DND-41 (cell line): ENCODE results near the gene SLC38A7.

ENCODE experiments used
- ATAC-seq: fragments of 200-7000 bp; cut with Tn5 transposase; 3 replicates; pipeline ENCODE4 v1.9.1; 2021; ENCODE audit warnings: low read depth; ENCODE audit not compliant: insufficient read depth
- DNase-seq: peaks from one replicate; pipeline ENCODE4 v3.0.0-alpha.2; 2020
- H2AFZ ChIP-seq: 2 replicates; pipeline ENCODE4 v1.6.0; 2012; ENCODE audit warnings: low read depth, low read length
- H3K27ac ChIP-seq: 2 replicates; pipeline ENCODE4 v1.5.1; 2012; ENCODE audit warnings: low read length, inconsistent platforms
- H3K27me3 ChIP-seq: fragments of 200-600 bp; sonication (generic); 2 replicates; pipeline ENCODE4 v1.6.0; 2012; ENCODE audit warnings: low read length, mild to moderate bottlenecking, inconsistent platforms; ENCODE audit not compliant: insufficient read depth, poor library complexity
- H3K36me3 ChIP-seq: 2 replicates; pipeline ENCODE4 v1.5.1; 2012; ENCODE audit warnings: low read length, inconsistent platforms; ENCODE audit not compliant: insufficient read depth
- H3K4me1 ChIP-seq: 2 replicates; pipeline ENCODE4 v1.5.1; 2012; ENCODE audit warnings: mild to moderate bottlenecking, low read length; ENCODE audit not compliant: insufficient read depth
- H3K4me2 ChIP-seq: 2 replicates; pipeline ENCODE4 v1.6.0; 2012; ENCODE audit warnings: mild to moderate bottlenecking, moderate library complexity, low read length, inconsistent platforms; ENCODE audit not compliant: insufficient read depth
- H3K4me3 ChIP-seq, 2 experiments: fragments of 200-600 bp in 1 of 2; shearing (Covaris generic) in 1 of 2; 2 replicates each; pipeline ENCODE4 v1.5.1; 2012 to 2016; ENCODE audit warnings: inconsistent platforms in 2 of 2, low read length in 2 of 2, mild to moderate bottlenecking in 2 of 2, low read depth in 1 of 2, moderate library complexity in 1 of 2
- H3K79me2 ChIP-seq: 2 replicates; pipeline ENCODE4 v1.6.0; 2012; ENCODE audit warnings: low read length, inconsistent platforms; ENCODE audit not compliant: insufficient read depth
- H3K9ac ChIP-seq: 2 replicates; pipeline ENCODE4 v1.6.0; 2012; ENCODE audit warnings: low read depth, mild to moderate bottlenecking, inconsistent platforms, low read length, moderate library complexity
- H3K9me3 ChIP-seq: 2 replicates; pipeline ENCODE4 v1.5.1; 2012; ENCODE audit warnings: low read length, moderate library complexity, mild to moderate bottlenecking, inconsistent platforms; ENCODE audit not compliant: insufficient read depth, severe bottlenecking
- H4K20me1 ChIP-seq: 2 replicates; pipeline ENCODE4 v1.6.0; 2012; ENCODE audit warnings: low read length; ENCODE audit not compliant: insufficient read depth
- EZH2 ChIP-seq: IDR thresholded peaks from 3 replicates; pipeline ENCODE4 v1.6.1; 2012; ENCODE audit warnings: borderline replicate concordance, low read depth, mild to moderate bottlenecking, moderate library complexity, low read length, inconsistent platforms; ENCODE audit not compliant: severe bottlenecking
- TF ChIP-seq, protein P1 (sequence below): IDR thresholded peaks from 2 replicates; pipeline ENCODE4 v1.5.1; 2012; ENCODE audit warnings: borderline replicate concordance, low read length, moderate library complexity, mild to moderate bottlenecking; ENCODE audit not compliant: poor library complexity, severe bottlenecking; ENCODE audit errors: extremely low read depth

SLC38A7 gene

DNA sequence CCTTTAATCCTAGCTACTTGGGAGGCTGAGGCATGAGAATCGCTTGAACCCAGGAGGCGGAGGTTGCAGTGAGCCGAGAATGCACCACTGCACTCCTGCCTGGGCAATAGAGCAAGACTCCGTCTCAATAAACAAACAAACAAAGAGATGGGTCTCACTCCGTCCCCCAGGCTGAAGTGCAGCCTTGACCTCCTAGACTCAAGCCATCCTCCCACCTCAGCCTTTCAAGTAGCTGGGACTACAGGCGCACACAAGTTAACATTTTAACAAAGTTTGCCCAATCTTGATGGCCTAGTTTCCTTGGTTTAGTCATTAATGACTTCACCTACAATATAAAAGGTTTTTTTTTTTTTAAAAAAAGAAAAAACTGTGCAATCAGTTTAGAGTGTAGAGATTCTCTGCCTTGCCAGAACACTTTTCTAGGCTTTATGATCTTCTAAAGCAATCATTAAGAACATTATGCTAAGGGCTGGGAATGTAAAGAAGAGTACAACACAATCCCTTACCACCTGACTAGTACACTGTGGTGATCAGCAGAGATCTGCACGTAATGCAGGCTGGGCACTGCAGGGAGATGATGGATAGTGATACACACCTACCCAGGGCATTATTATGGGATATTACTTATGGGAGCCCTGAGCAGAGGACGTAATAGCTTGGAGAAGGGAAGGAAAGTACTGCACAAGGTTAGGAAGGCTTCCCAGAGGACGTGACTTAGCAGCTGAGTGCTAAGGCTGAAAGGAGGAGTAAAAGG is 42.6 kb upstream of the SLC38A7 start:
- Histone ChIP-seq H3K4me2 (no peak overlapping the region), H3K9ac (no peak overlapping the region), H3K79me2 (peaks cover 77% of the 10 kb centered on the region), H3K27ac (0 out of 2 replicates have a peak overlapping the region, but pooled peaks have one; percentile 21), H3K4me1 (peaks cover 17% of the 10 kb centered on the region), H3K9me3 (no peaks in the 10 kb centered on the region), H4K20me1 (peaks cover 56% of the 10 kb centered on the region), H3K4me3 (no peak overlapping the region), H3K36me3 (peaks cover 54% of the 10 kb centered on the region), H2AFZ (no peak overlapping the region), H3K27me3 (no peaks in the 10 kb centered on the region)
- no peak for DNase-seq
- no peak for ATAC-seq
- TF ChIP-seq, protein P1, sequence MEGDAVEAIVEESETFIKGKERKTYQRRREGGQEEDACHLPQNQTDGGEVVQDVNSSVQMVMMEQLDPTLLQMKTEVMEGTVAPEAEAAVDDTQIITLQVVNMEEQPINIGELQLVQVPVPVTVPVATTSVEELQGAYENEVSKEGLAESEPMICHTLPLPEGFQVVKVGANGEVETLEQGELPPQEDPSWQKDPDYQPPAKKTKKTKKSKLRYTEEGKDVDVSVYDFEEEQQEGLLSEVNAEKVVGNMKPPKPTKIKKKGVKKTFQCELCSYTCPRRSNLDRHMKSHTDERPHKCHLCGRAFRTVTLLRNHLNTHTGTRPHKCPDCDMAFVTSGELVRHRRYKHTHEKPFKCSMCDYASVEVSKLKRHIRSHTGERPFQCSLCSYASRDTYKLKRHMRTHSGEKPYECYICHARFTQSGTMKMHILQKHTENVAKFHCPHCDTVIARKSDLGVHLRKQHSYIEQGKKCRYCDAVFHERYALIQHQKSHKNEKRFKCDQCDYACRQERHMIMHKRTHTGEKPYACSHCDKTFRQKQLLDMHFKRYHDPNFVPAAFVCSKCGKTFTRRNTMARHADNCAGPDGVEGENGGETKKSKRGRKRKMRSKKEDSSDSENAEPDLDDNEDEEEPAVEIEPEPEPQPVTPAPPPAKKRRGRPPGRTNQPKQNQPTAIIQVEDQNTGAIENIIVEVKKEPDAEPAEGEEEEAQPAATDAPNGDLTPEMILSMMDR, result no peak
- TF ChIP-seq EZH2, result no peak

DNA sequence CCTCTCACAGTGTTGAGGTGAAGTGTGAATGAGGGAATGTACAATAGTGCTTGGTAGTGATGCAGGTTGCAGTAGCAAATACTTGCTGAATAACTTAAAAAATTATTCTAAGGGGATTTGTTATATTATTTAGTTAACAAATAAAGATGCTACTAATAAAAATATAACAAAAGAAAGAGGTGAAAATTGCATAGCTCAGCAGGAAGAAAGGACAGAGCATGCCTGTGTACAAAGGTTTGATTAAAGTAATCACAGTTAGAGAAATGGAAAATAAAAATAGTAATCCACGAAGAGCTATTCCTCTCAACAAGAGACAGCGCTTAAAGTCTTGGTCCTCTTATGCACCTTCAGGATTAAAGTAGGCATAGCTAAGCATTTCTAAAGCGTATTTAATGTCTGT is 38.5 kb upstream of the SLC38A7 start:
- Histone ChIP-seq H3K9ac (no peak overlapping the region), H3K36me3 (peaks cover 74% of the 10 kb centered on the region), H4K20me1 (peaks cover 23% of the 10 kb centered on the region), H3K9me3 (no peaks in the 10 kb centered on the region), H3K4me3 (no peak overlapping the region), H3K27ac (no peak overlapping the region), H3K79me2 (peaks cover 37% of the 10 kb centered on the region), H3K4me2 (no peak overlapping the region), H2AFZ (no peak overlapping the region), H3K4me1 (no peaks in the 10 kb centered on the region), H3K27me3 (no peaks in the 10 kb centered on the region)
- TF ChIP-seq, protein P1, result no peak
- no peak for TF ChIP-seq EZH2
- no peak for ATAC-seq
- no peak for DNase-seq

DNA sequence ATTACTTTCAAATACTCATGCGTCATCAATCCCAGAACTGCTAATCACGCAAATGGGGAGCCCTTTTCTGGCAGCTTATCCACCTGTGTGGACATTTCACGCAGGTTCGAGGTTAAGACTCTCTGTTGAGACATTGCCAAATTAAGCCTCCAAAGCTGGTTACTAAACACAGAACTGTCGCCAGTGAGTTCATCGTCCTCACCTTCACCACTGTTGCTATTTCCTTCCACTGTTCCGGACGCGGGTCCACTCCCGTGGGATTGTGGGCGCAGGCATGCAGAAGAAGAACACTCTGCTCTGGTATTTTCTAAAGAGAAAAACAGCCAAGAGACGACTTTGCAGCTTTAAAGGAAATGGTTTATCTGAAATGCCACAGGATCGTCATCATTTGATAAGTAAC is 33.4 kb upstream of the SLC38A7 start:
- Histone ChIP-seq H3K79me2 (no peaks in the 10 kb centered on the region), H4K20me1 (no peaks in the 10 kb centered on the region), H3K4me3 (no peak overlapping the region), H3K27me3 (no peaks in the 10 kb centered on the region), H3K9ac (no peak overlapping the region), H3K4me1 (no peaks in the 10 kb centered on the region), H3K27ac (no peak overlapping the region), H3K36me3 (peaks cover 91% of the 10 kb centered on the region), H3K4me2 (no peak overlapping the region), H2AFZ (no peak overlapping the region), H3K9me3 (no peaks in the 10 kb centered on the region)
- no peak for TF ChIP-seq EZH2
- TF ChIP-seq, protein P1, result no peak
- no peak for DNase-seq
- no peak for ATAC-seq
